Naive thymus-derived CD4-positive, alpha-beta T cell (primary cell): ENCODE data around the gene ZSCAN22. TPM values are rescaled to one million over a fixed set of nuclear protein-coding genes. Genes with fewer than 3 reads are reported as not detected.
"Not testable (repeated sequence)": the region's sequence is repeated elsewhere in the genome, so short reads cannot be mapped to it uniquely, and the experiment has no call there.

ENCODE experiments used
- ATAC-seq: fragments of 150-1000 bp; cut with Tn5 transposase; 2 replicates; pipeline ENCODE4 v1.10.0; 2021; ENCODE audit warnings: mild to moderate bottlenecking, moderate library complexity
- CTCF ChIA-PET: fragments of 350-600 bp; sonication (Branson Sonifier 250); formaldehyde crosslinking; loops from one replicate; lab custom pipeline; 2021; ENCODE audit warnings: antibody characterized with exemption; lab: Charles Lee
- POLR2A ChIA-PET: fragments of 350-600 bp; sonication (Branson Sonifier 250); formaldehyde crosslinking; loops from one replicate; lab custom pipeline; 2021; ENCODE audit warnings: antibody characterized with exemption, inconsistent platforms; lab: Charles Lee
- DNase-seq, 9 donors: peaks; one replicate each; pipeline versions ENCODE4 v3.0.0 to v3.0.0-alpha.2; 2020 to 2022; ENCODE audit warnings: mixed read lengths in 1 of 9
- H3K27ac ChIP-seq: one replicate; pipeline ENCODE4 v1.7.0; 2013; ENCODE audit warnings: mild to moderate bottlenecking, low read depth, low read length, moderate library complexity
- H3K27me3 ChIP-seq, 2 donors: one replicate each; pipeline ENCODE4 v1.7.0; 2013; ENCODE audit warnings: low read length in 2 of 2, mild to moderate bottlenecking in 2 of 2, moderate library complexity in 2 of 2; ENCODE audit not compliant: control insufficient read depth in 2 of 2, insufficient read depth in 2 of 2
- H3K36me3 ChIP-seq, 3 experiments: 1 replicate in 2 of 3; 2 replicates in 1 of 3; pipeline ENCODE4 v1.7.0; 2013; ENCODE audit warnings: low read length in 3 of 3, mild to moderate bottlenecking in 3 of 3, moderate library complexity in 1 of 3; ENCODE audit not compliant: insufficient read depth in 3 of 3, control insufficient read depth in 2 of 3
- H3K4me1 ChIP-seq, 2 donors: one replicate each; pipeline ENCODE4 v1.7.0; 2013; ENCODE audit warnings: low read length in 2 of 2, mild to moderate bottlenecking in 2 of 2, moderate library complexity in 1 of 2; ENCODE audit not compliant: control insufficient read depth in 2 of 2, insufficient read depth in 2 of 2
- H3K4me3 ChIP-seq: 2 replicates; pipeline ENCODE4 v1.7.0; 2013; ENCODE audit warnings: mild to moderate bottlenecking, low read length
- H3K9me3 ChIP-seq, 3 experiments: 1 replicate in 2 of 3; 2 replicates in 1 of 3; pipeline ENCODE4 v1.7.0; 2013; ENCODE audit warnings: low read length in 3 of 3; ENCODE audit not compliant: control insufficient read depth in 2 of 3
- H3K27ac Mint-ChIP-seq, 9 donors: one replicate each; pipeline ENCODE4 v1.8.0; 2020 to 2022; ENCODE audit warnings: mixed read lengths in 9 of 9, mild to moderate bottlenecking in 8 of 9, moderate library complexity in 5 of 9, inconsistent platforms in 2 of 9
- H3K27me3 Mint-ChIP-seq, 5 donors: one replicate each; pipeline ENCODE4 v1.8.0; 2021 to 2022; ENCODE audit warnings: mixed read lengths in 5 of 5, mild to moderate bottlenecking in 1 of 5
- H3K36me3 Mint-ChIP-seq, 5 donors: one replicate each; pipeline ENCODE4 v1.8.0; 2020 to 2022; ENCODE audit warnings: mixed read lengths in 5 of 5, mild to moderate bottlenecking in 3 of 5, inconsistent platforms in 1 of 5
- H3K4me1 Mint-ChIP-seq, 7 donors: one replicate each; pipeline ENCODE4 v1.8.0; 2020 to 2022; ENCODE audit warnings: mixed read lengths in 7 of 7, mild to moderate bottlenecking in 3 of 7, inconsistent platforms in 1 of 7
- H3K4me3 Mint-ChIP-seq, 10 donors: one replicate each; pipeline ENCODE4 v1.8.0; 2020 to 2022; ENCODE audit warnings: mild to moderate bottlenecking in 10 of 10, mixed read lengths in 10 of 10, moderate library complexity in 6 of 10, inconsistent platforms in 2 of 10
- H3K9me3 Mint-ChIP-seq, 11 donors: one replicate each; pipeline ENCODE4 v1.8.0; 2020 to 2022; ENCODE audit warnings: mixed read lengths in 11 of 11, mild to moderate bottlenecking in 4 of 11, inconsistent platforms in 1 of 11, moderate library complexity in 1 of 11
- intact Hi-C, 2 donors: fragments of 100-400 bp; cut with micrococcal nuclease; formaldehyde crosslinking; loops; one replicate each; pipeline ENCODE4 v1.15.1; 2023
- polyA plus RNA-seq, 2 donors: library from polyadenylated mRNA; unstranded; fragments of 300-500 nt; fragmentation: Illumina TruSeq; gene quantifications; one replicate each; pipeline ENCODE4 v1.2.3, GENCODE V29; 2021
- total RNA-seq, 6 experiments: library from RNA in 5 of 6; stranded (reverse) in 5 of 6; gene quantifications; 1 replicate in 5 of 6; 2 replicates in 1 of 6; pipeline ENCODE4 v1.2.3 and lab custom pipeline; 2021 to 2026

ZSCAN22 gene
- total and polyA plus RNA-seq, 7 experiments from 2014 or later = 1.1 to 6.0 (median 3.6) TPM

DNA sequence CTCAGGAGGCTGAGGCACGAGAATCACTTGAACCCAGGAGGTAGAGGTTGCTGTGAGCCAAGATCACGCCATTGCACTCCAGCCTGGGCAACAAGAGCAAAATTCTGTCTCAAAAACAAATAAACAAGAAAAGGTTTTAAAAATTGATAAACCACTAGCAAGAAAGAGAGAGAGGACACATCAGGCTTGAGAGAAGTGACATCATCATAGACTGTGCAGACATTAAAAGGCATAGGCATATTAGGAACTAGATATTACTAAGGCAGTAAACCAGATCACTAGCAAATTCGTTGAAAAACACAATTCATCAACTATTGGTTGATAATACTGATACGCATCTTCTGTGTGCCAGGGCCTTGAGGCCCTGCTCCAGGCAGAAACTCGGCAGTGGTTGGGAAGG is 18.8 kb downstream of the ZSCAN22 start:
- intact Hi-C loops = loop anchor here in 1 of 2 donors (5.0 kb wide), 3 partner anchors 37 to 62 kb away; partner anchors contain the start of genes ERVK3-1, ZNF584 and ZNF837
- Histone ChIP-seq H3K4me3 (no peak overlapping the region), H3K9me3 (no peaks in the 10 kb centered on the region), H3K27me3 (no peaks in the 10 kb centered on the region), H3K36me3 (no peaks in the 10 kb centered on the region), H3K4me1 (peaks cover 0 to 7% of the 10 kb centered on the region in 2 donors), H3K27ac (no peak overlapping the region)
- peak overlapping the region; percentile 35 to 97 (median 84) for H3K4me3 Mint-ChIP-seq
- no peak for DNase-seq
- ChIA-PET POLR2A (interaction anchor here (0.5 to 0.6 kb wide), 2 partner anchors 56 to 90 kb away, joined by 3 read pairs; no protein-coding TSS in a partner anchor), CTCF (no interaction called here)
- no peak for ATAC-seq
- H3K9me3 Mint-ChIP-seq = peaks cover 0 to 12% (median 2%) of the 10 kb centered on the region in 11 donors
- H3K4me1 Mint-ChIP-seq = peaks cover 23 to 38% (median 32%) of the 10 kb centered on the region in 7 donors
- H3K36me3 Mint-ChIP-seq = peaks cover 9 to 30% (median 18%) of the 10 kb centered on the region in 5 donors
- peaks cover 0 to 5% (median 0%) of the 10 kb centered on the region in 5 donors for H3K27me3 Mint-ChIP-seq
- peak overlapping the region in 7 of 9 donors; percentile 39 to 85 (median 49) for H3K27ac Mint-ChIP-seq

DNA sequence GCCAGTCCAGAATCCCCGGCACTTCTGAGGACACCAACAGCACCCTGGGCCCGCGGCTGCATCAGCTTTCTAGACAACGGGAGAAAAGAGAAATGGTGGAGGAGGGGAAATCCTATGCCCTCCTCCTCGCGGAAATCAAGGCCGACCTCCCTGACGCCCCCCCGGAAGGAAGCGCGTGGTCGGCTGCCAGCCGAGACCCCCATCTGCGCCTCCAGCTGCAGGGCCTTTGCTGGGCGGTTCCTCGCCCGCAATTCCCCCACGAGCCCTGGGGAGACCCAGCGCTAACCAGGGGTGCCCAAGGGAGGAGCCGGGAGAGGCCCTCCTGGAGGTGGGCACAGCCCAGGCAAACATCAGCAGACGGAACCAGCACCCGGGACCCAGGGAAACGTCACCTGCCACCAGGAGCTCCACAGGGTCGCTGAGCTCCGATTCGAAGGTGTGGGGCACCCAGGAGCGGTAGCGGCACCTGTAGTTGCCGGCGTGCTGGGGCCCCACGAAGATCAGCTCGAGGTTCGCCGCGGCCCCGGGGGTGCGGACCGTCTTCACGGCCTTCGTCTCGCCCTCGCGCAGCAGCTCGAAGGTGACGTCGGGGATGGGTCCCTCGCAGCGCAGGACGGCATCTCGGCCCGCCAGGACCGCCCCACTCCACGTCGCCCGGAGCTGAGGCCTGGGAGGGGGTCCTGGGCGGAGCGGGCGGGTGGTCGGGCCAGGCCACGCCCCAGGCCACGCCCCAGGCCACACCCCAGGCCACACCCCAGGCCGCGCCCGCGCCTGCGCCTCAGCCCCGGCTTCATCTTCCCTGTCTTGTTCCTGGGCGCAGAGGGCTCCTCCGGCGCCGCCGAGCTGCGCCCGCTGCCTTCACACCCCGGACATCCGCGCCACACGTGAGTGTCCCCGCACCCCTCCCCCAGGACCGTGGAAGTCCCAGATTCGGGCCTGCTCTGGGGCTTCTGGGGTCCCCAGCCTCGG is 20.5 kb downstream of the ZSCAN22 start:
- Mint-ChIP-seq H3K4me1 (peaks cover 23 to 36% (median 29%) of the 10 kb centered on the region in 7 donors), H3K9me3 (peaks cover 0 to 8% (median 1%) of the 10 kb centered on the region in 11 donors), H3K36me3 (peaks cover 6 to 22% (median 9%) of the 10 kb centered on the region in 5 donors), H3K27ac (peak overlapping the region; percentile 71 to 93 (median 85)), H3K27me3 (peaks cover 0 to 5% (median 0%) of the 10 kb centered on the region in 5 donors), H3K4me3 (peak overlapping the region; percentile 86 to 97 (median 92))
- Histone ChIP-seq H3K36me3 (no peaks in the 10 kb centered on the region), H3K4me3 (peak overlapping the region; percentile 77), H3K27me3 (no peaks in the 10 kb centered on the region), H3K27ac (peak overlapping the region; percentile 73), H3K4me1 (peaks cover 0 to 7% of the 10 kb centered on the region in 2 donors), H3K9me3 (no peaks in the 10 kb centered on the region)
- intact Hi-C loops = loop anchor here (1.0 to 5.0 kb wide), 8 partner anchors 9 to 60 kb away; partner anchors contain the start of genes ZNF497 (in 2 of the 2), ZNF837 (in 2 of the 2), ERVK3-1 (in 1 of the 2) and ZNF584 (in 1 of the 2)
- ATAC-seq = peak; percentile 98
- ChIA-PET POLR2A (interaction anchor here (0.6 to 2.3 kb wide), 9 partner anchors 9 to 113 kb away, joined by 3 to 12 read pairs (median 4); partner anchors contain the start of genes ZNF497 and ZNF837), CTCF (interaction anchor here (0.6 kb wide), 1 partner anchor 131 kb away, joined by 3 read pairs; no protein-coding TSS in a partner anchor)
- DNase-seq = peak; percentile 50 to 78 (median 68)

DNA sequence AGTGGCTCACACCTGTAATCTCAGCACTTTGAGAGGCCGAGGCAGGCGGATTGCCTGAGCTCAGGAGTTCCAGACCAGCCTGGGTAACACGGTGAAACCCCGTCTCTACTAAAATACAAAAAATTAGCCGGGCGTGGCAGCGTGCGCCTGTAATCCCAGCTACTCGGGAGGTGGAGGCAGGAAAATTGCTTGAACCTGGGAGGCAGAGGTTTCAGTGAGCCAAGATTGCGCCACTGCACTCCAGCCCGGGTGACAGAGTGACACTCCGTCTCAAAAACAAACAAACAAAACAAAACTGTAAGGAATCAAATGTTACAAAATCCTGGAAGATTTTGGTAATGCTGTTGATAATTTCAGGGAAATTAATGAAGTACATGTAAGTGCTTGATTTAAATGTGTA is 21.3 kb downstream of the ZSCAN22 start:
- Histone ChIP-seq H3K27ac (peak overlapping the region; percentile 73), H3K4me3 (peak overlapping the region; percentile 77)
- H3K36me3 Mint-ChIP-seq = peaks cover 3 to 20% (median 6%) of the 10 kb centered on the region in 5 donors
- H3K27me3 Mint-ChIP-seq, H3K9me3 Mint-ChIP-seq, ATAC-seq, H3K27me3 ChIP-seq, H3K4me1 ChIP-seq, H3K9me3 ChIP-seq, CTCF ChIA-PET, DNase-seq, H3K36me3 ChIP-seq: not testable (repeated sequence)
- intact Hi-C loops = loop anchor here in 1 of 2 donors (5.0 kb wide), 3 partner anchors 34 to 59 kb away; partner anchors contain the start of genes ERVK3-1, ZNF584 and ZNF837
- H3K4me1 Mint-ChIP-seq = peaks cover 23 to 39% (median 29%) of the 10 kb centered on the region in 7 donors
- POLR2A ChIA-PET = interaction anchor here (0.6 to 2.3 kb wide), 7 partner anchors 8 to 165 kb away, joined by 3 to 12 read pairs (median 3); partner anchors contain the start of genes ZNF274 and ZNF837
- peak overlapping the region; percentile 86 to 97 (median 92) for H3K4me3 Mint-ChIP-seq
- H3K27ac Mint-ChIP-seq = peak overlapping the region in 8 of 9 donors; percentile 71 to 93 (median 85)

DNA sequence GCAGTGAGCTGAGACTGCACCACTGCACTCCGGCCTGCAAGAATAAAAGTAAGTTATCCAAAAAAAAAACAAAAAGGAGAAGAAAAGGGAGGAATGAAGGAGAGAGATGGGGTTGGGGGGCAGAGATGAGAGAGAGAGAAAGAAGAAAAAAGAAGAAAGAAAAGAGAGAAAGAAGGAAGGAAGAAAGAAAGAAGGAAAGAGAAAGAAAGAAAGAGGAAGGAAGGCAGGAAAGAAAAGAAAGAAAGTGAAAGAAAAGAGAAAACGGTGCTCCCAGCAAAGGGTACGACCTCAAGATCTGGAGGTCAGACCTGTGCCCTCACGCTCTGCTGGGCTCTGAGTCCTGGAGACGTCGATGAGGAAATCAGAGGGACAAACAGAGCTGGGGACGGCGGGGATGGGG is 22.8 kb downstream of the ZSCAN22 start:
- intact Hi-C loops = loop anchor here in 1 of 2 donors (5.0 kb wide), 3 partner anchors 33 to 58 kb away; partner anchors contain the start of genes ERVK3-1, ZNF584 and ZNF837
- Histone ChIP-seq H3K9me3 (no peaks in the 10 kb centered on the region), H3K27ac (no peak overlapping the region), H3K4me3 (no peak overlapping the region), H3K36me3 (no peaks in the 10 kb centered on the region), H3K4me1 (peaks cover 0 to 7% of the 10 kb centered on the region in 2 donors), H3K27me3 (no peaks in the 10 kb centered on the region)
- Mint-ChIP-seq H3K4me3 (peak overlapping the region in 5 of 10 donors; percentile 5 to 45 (median 27)), H3K27ac (no peak overlapping the region), H3K4me1 (peaks cover 23 to 39% (median 29%) of the 10 kb centered on the region in 7 donors), H3K9me3 (peaks cover 0 to 4% (median 0%) of the 10 kb centered on the region in 11 donors), H3K27me3 (peaks cover 0 to 5% (median 0%) of the 10 kb centered on the region in 5 donors), H3K36me3 (peaks cover 3 to 18% (median 6%) of the 10 kb centered on the region in 5 donors)
- ATAC-seq (no peak), DNase-seq (no peak)
- ChIA-PET POLR2A (no interaction called here), CTCF (no interaction called here)

DNA sequence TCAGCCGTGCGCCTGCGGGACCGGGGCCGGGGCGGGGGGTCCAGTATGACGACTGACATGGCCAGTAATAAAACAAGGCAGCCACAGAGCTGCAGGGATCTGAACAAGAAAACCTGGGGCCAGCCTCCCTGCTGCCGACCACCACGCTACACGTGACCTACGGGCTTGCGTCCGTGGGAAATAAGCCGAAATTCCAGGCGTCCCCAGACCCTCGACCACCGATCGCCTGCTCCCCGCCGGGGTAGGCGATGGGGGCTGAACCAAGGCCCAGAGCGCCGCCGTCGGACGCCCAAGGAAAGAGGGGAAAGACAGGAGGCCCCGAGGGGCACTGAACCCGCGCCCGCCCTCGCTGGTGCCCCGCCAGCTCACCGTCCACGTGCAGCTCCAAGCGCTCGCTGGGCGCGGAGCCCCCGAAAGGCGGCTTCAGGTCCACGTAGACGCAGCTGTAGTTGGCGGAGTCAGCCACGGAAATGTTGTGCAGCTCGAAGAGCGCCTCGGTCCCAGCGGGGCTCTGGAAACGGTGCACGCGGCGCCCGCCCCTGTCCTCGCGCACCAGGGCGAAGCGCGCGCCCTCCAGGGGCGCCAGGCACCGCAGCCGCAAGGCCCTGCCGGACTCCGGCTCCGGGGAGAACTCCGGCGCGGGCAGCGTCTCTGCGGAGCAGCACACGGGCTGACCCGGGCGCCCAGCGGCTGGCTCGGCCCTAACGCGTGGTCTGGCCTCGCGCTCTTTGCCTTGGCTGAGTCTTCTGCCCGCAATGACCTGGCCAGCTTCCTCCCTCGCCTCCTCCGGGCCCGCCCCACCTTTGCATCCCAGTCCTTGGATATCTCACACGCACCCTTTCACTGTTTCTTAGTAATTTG is 23.4 kb downstream of the ZSCAN22 start:
- ChIA-PET POLR2A (interaction anchor here (1.2 kb wide), 1 partner anchor 11 kb away, joined by 4 read pairs; no protein-coding TSS in a partner anchor), CTCF (interaction anchor here (0.6 kb wide), 1 partner anchor 123 kb away, joined by 3 read pairs; no protein-coding TSS in a partner anchor)
- Histone ChIP-seq H3K27me3 (no peaks in the 10 kb centered on the region), H3K4me1 (peaks cover 0 to 7% of the 10 kb centered on the region in 2 donors), H3K9me3 (no peaks in the 10 kb centered on the region), H3K4me3 (no peak overlapping the region), H3K27ac (no peak overlapping the region), H3K36me3 (no peaks in the 10 kb centered on the region)
- Mint-ChIP-seq H3K27me3 (peaks cover 0 to 5% (median 0%) of the 10 kb centered on the region in 5 donors), H3K4me3 (peak overlapping the region in 1 of 10 donors; percentile 27), H3K36me3 (peaks cover 3 to 18% (median 6%) of the 10 kb centered on the region in 5 donors), H3K9me3 (peaks cover 0 to 4% (median 0%) of the 10 kb centered on the region in 11 donors), H3K4me1 (peaks cover 22 to 45% (median 32%) of the 10 kb centered on the region in 7 donors), H3K27ac (no peak overlapping the region)
- intact Hi-C loops = no loop called here
- ATAC-seq (no peak), DNase-seq (no peak)
